HTR-8/SVneo (cell line): ENCODE data around the gene PDZD4.

Experiments used
- DNase-seq: peaks from one replicate; pipeline ENCODE4 v3.0.0; 2011; ENCODE audit warnings: low spot score, mixed read lengths; ENCODE audit not compliant: insufficient read length
- FAIRE-seq: peaks from 2 replicates; lab custom pipeline; 2011; peaks lifted over from hg19 to GRCh38; lab: Jason Lieb, UNC

The PDZD4 gene

GRCh38 chrX:153794018-153794896, 36.1 kb downstream of the PDZD4 start, which contains the start of the genes IDH3G and SSR4:
Gene IDH3G, minus strand, starts transcription at chrX:153794375. Its CDS starts 49 bp downstream, at chrX:153794326.
Gene SSR4, plus strand, starts transcription at chrX:153794668. Its CDS starts 20 bp downstream, at chrX:153794688.
- FAIRE-seq (peak; percentile 91), DNase-seq (peak; percentile 91)

DNA sequence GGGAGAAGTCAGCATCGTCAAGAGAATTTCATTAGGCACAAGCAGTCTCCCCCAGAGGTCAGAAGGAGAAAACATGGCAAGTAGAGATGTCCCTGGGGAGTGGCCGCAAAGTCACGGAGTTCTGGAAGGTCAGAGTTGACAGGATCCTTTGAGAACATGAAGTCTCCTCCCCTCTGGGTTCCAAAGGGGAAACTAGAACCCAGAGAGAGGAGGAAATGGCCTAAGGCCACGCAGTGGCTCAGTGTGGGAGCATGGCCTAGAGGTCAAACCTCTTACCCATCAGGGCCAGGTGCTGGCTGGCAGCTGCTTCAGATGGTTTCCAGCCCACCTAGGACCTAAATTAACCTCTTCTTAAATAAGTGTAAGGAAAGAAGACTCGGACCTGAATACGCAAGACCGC, 37.1 kb downstream of the PDZD4 start:
- no peak for DNase-seq
- FAIRE-seq = no peak

GRCh38 chrX:153792368-153792767, 38.0 kb downstream of the PDZD4 start:
- FAIRE-seq (no peak), DNase-seq (no peak)

GRCh38 chrX:153791104-153791852, 39.1 kb downstream of the PDZD4 start:
- DNase-seq (no peak), FAIRE-seq (no peak)

GRCh38 chrX:153789654-153790053, 40.7 kb downstream of the PDZD4 start:
- DNase-seq (no peak), FAIRE-seq (no peak)

DNA sequence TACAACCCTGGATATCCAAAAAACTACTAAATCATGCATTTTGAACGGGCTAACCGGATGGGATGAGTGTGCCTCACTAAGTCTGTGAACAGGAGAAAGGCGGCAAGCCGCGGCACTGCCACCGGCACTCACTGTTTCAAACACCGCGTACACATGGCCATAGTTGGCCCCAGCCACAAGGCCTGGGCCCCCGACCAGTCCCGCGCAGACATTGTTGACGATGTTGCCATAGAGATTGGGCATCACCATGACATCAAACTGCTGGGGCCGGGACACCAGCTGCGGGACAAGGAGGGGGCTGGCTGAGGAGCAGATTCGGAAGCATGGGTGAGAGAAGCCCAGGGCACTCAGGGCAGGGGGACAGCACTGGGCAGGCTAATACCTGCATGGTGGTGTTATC, 43.7 kb downstream of the PDZD4 start:
- no peak for FAIRE-seq

GRCh38 chrX:153784325-153784967, 45.9 kb downstream of the PDZD4 start:
- no peak for DNase-seq
- no peak for FAIRE-seq

More for the DNA sequence above, 43.7 kb downstream of the PDZD4 start:
- no peak for DNase-seq

DNA sequence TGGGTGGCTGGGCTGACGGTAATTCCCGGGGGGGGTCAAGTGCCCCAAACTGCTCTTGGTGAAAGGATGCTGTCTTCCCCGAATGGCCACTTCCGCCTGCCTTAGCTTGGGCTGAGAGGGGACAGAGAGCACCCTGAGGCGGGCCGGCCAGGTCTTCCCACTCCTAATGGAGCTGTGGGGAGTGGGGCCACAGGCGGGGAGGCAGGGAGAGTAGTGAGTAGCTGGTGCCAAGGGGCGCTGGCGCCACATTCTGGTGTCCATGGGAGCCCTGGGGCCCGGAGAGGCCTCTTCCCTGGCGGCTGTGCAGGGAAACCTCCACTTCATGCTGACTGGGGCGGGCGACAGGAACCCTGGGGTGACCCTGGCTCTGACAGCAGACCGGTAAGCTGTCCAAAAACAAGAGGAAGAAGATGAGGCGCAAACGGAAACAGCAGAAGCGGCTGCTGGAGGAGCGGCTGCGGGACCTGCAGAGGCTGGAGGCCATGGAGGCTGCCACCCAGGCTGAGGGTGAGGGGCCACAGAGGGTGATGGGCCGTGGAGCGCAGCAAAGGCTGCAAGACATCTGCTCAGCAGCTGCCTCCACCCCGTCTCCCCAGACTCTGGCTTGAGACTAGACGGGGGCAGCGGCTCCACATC, 46.8 kb downstream of the PDZD4 start:
- FAIRE-seq = no peak
- no peak for DNase-seq

DNA sequence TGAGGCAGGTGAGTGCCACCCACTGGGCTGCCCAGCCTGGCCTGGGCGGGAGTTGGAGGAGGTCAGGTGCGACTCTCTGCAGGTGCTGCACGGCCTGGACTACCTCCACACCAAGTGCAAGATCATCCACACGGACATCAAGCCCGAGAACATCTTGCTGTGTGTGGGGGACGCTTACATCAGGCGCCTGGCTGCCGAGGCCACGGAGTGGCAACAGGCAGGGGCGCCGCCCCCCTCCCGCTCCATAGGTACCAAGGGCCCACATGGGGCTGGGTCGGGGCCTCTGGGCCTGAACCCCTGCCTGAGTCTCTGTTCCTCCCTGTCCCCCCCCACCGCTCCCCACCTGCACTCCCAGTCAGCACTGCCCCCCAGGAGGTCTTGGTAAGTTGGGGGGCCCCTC, 47.5 kb downstream of the PDZD4 start:
- DNase-seq = no peak
- FAIRE-seq = no peak

DNA sequence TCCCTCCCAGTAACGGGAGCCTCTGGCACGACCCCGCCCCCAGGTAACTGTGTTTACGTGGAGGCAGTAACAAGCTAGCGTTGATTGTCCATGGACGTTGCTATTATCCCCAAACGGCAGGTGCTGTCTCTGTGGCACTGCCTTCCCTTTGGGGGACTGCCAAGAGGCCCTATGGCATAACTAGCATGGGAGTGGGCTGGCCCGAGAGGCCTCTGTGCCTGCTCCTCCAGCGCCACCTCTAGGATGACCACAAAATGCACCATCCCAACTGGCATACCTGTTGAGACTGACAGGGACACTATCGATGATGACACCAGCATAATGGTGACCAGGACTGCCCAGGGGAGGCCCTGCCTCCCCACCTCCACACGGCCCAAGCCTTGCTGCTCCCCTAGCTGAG, 48.0 kb downstream of the PDZD4 start:
- FAIRE-seq (no peak), DNase-seq (no peak)

DNA sequence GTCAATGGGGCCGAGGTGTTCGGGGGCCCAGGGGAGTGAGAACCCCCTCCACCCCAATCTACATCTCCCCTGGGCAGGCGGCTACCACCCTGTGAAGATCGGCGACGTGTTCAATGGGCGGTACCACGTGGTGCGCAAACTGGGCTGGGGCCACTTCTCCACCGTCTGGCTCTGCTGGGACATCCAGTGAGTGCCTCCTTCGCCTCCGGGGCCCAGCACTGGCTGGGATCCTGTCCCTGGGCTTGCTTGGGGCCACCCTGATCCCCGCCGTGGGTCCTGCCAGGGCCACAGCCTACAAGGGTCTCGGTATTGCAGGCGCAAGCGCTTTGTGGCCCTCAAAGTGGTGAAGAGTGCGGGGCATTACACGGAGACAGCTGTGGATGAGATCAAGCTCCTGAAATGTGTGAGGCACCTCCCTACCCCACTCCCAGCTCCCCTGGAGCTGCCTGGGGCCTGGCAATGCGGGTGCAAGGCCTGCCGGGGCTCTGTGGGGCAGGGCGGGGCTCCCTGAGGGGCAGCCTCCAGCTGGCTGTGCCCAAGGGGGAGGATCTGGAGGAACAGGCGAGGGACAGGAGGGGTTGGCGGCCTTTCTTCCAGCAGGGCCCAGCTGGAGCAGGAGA, 48.8 kb downstream of the PDZD4 start:
- no peak for DNase-seq

GRCh38 chrX:153780678-153781427, 49.5 kb downstream of the PDZD4 start, which contains the start of gene SRPK3:
Gene SRPK3, plus strand, starts transcription at chrX:153781041. Its CDS starts 46 bp downstream, at chrX:153781087.
- DNase-seq (no peak), FAIRE-seq (no peak)

More for the DNA sequence above, 48.8 kb downstream of the PDZD4 start:
- FAIRE-seq = no peak

- FAIRE-seq = no peak
- no peak for DNase-seq
Measured at GRCh38 chrX:153779891-153780677, 50.3 kb downstream of the PDZD4 start.

- DNase-seq (no peak), FAIRE-seq (no peak)
Measured at GRCh38 chrX:153778684-153779101, 51.7 kb downstream of the PDZD4 start.

GRCh38 chrX:153778181-153778580, 52.2 kb downstream of the PDZD4 start:
- DNase-seq (no peak), FAIRE-seq (no peak)

DNA sequence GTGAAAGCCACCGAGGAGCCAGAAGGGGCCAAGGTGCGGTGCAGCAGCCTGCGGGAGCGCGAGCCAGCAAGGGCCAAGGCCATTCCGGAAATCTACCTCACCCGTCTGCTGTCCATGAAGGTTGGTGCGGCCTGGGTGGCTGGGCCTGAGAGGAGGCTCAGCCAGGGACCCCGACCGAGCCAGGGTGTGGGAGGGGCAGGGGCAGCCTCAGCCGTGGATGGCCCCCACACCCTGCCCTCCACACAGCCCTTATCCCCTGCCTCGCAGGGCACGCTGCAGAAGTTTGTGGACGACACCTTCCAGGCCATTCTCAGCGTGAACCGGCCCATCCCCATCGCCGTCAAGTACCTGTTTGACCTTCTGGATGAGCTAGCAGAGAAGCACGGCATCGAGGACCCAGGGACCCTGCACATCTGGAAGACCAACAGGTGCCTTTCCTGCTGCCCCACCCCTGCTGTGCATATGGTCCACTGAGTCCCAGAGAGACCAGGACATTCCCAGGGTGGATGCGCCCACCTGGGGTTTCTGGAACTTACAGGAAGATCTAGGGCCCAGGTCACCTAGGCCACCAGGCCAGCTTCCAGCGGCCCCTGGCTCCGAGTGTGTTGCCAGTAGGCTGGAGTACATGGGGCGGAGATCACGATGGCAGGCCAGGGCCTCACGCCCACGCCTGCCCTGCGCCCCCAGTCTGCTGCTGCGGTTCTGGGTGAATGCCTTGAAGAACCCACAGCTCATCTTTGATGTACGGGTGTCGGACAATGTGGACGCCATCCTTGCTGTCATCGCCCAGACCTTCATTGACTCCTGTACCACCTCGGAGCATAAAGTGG, 52.9 kb downstream of the PDZD4 start:
- FAIRE-seq = no peak
- DNase-seq = no peak

DNA sequence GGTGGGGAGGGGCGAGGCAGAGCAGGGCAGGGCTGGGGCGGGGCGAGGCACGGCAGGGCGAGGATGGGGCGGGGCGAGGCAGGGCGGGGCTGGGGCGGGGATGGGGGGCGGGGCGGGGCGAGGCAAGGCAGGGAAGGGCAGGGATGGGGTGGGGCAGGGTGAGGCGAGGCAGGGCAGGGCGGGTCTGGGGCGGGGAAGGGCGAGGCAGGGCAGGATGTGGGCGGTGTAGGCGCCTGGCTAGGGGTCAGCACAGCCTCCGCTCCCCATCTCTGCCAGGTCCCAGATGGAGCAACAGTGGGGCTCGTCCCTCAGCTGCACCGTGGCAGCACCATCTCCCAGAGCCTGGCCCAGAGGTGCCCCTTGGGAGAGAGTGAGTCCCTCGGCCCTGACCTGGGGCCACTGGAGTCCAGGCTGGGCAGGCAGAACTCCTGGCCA, 53.7 kb downstream of the PDZD4 start:
- FAIRE-seq = no peak
- DNase-seq = no peak
